ENCODE data around the gene PRXL2B.

The PRXL2B gene

DNA sequence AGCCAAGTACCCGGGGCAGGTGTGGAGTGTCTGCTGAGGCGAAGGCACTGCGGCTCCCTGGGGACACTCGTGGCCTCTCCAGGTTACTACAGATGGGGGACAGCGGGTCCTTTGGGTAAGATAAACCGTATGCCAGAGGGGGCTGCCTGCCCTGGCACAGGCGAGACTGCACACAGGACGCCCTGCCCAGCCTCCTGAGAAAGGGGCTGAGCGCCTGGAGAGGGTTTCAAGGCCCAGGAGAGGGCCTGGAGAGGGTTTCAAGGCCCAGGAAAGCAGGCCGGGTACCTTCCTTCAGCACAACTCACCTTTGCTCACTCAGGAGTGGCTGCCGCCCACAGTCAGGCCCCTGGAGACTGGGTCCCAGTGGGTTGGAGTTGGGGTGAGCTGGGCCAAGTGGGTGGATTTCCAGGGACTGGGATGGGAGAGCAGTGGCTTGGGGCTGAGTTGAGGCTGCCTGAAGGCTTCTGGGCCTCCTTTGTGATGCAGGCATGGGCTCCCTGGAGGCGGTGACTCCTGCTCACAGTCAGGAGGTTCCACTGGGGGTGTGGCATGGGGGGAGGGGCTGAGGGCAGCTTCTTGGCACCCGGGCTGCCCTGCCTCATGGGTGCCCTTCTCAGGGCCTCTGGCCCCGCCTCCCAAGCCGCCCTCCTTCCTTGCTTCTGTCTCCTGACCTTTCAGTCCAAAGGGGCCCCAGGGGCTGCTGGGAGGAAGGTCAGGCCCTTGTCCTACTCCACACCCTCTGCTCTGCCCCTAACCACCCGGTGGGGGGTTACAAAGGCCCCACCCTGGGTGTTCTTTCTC, 46.2 kb downstream of the PRXL2B start, which contains the start of gene MMEL1:
Gene MMEL1 (minus strand): TSS at position 456 of the 801 bp plus-strand sequence. CDS start 3,532 bp downstream, outside the sequence.
- H3K4me3 ChIP-seq (replicated peaks; ENCODE audit: insufficient read depth, low read length): no peak within 1 kb of the TSS
- DNase-seq (ENCODE audit: low read depth in 1 of 2, low spot score in 1 of 2): no peak
- H3K27me3 ChIP-seq (ENCODE audit: insufficient read depth, poor library complexity, severe bottlenecking): peaks cover 9% of the 10 kb centered on the region
- H3K27ac ChIP-seq (replicated peaks): no peak within 1 kb of the TSS
- TF ChIP-seq SPI1 (IDR thresholded peaks at IDR 0.05; ENCODE audit: borderline replicate concordance, low read depth) (no peak), GABPA (IDR thresholded peaks at IDR 0.05; ENCODE audit: low read depth) (no peak)
- TF ChIP-seq, protein P1, sequence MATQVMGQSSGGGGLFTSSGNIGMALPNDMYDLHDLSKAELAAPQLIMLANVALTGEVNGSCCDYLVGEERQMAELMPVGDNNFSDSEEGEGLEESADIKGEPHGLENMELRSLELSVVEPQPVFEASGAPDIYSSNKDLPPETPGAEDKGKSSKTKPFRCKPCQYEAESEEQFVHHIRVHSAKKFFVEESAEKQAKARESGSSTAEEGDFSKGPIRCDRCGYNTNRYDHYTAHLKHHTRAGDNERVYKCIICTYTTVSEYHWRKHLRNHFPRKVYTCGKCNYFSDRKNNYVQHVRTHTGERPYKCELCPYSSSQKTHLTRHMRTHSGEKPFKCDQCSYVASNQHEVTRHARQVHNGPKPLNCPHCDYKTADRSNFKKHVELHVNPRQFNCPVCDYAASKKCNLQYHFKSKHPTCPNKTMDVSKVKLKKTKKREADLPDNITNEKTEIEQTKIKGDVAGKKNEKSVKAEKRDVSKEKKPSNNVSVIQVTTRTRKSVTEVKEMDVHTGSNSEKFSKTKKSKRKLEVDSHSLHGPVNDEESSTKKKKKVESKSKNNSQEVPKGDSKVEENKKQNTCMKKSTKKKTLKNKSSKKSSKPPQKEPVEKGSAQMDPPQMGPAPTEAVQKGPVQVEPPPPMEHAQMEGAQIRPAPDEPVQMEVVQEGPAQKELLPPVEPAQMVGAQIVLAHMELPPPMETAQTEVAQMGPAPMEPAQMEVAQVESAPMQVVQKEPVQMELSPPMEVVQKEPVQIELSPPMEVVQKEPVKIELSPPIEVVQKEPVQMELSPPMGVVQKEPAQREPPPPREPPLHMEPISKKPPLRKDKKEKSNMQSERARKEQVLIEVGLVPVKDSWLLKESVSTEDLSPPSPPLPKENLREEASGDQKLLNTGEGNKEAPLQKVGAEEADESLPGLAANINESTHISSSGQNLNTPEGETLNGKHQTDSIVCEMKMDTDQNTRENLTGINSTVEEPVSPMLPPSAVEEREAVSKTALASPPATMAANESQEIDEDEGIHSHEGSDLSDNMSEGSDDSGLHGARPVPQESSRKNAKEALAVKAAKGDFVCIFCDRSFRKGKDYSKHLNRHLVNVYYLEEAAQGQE (IDR thresholded peaks at IDR 0.05; ENCODE audit: insufficient replicate concordance, low read depth): no peak

DNA sequence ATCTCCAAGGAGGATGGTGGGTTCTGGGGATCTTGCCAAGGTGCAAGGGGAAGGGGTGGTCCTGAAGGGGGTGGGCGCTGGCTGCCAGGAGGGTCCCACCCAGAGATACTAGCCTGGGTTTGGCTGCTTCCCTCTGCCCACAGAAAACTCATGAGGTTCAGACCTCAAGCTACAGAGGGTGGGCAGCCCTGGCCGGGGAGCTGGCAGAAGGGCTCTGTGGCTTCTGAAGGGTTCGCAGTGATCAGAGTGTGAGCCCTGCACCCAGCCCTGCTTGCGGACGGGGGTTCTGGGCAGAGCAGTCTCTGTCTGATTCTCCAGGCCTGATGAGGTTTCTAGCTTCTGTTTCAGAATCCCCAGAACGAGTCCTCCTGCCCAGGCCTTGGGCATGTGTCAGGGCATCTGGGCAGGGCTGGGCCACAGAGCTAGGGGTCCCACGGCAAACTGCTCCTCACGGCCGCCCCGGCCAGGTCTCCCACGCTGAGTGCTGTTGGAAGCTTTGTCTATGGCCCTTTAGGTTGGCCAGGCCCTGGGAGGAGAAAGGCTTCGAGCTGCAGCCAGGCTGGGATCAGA, 46.9 kb downstream of the PRXL2B start:
- no peak for TF ChIP-seq POLR2AphosphoS5 (IDR thresholded peaks at IDR 0.05; ENCODE audit: low read depth)
- TF ChIP-seq SPI1 (IDR thresholded peaks at IDR 0.05; ENCODE audit: borderline replicate concordance, low read depth): no peak
- TF ChIP-seq, protein P1 (IDR thresholded peaks at IDR 0.05; ENCODE audit: insufficient replicate concordance, low read depth): no peak
- TF ChIP-seq, protein P2, sequence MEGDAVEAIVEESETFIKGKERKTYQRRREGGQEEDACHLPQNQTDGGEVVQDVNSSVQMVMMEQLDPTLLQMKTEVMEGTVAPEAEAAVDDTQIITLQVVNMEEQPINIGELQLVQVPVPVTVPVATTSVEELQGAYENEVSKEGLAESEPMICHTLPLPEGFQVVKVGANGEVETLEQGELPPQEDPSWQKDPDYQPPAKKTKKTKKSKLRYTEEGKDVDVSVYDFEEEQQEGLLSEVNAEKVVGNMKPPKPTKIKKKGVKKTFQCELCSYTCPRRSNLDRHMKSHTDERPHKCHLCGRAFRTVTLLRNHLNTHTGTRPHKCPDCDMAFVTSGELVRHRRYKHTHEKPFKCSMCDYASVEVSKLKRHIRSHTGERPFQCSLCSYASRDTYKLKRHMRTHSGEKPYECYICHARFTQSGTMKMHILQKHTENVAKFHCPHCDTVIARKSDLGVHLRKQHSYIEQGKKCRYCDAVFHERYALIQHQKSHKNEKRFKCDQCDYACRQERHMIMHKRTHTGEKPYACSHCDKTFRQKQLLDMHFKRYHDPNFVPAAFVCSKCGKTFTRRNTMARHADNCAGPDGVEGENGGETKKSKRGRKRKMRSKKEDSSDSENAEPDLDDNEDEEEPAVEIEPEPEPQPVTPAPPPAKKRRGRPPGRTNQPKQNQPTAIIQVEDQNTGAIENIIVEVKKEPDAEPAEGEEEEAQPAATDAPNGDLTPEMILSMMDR (IDR thresholded peaks at IDR 0.05; ENCODE audit: insufficient read depth, low read length): no peak
- no peak for TF ChIP-seq GABPA (IDR thresholded peaks at IDR 0.05; ENCODE audit: low read depth)
- Histone ChIP-seq H3K27ac (replicated peaks) (no peak overlapping the region), H3K27me3 (ENCODE audit: insufficient read depth, poor library complexity, severe bottlenecking) (peaks cover 6% of the 10 kb centered on the region), H3K4me3 (replicated peaks; ENCODE audit: insufficient read depth, low read length) (no peak overlapping the region)
- DNase-seq (ENCODE audit: low read depth in 1 of 2, low spot score in 1 of 2): no peak

DNA sequence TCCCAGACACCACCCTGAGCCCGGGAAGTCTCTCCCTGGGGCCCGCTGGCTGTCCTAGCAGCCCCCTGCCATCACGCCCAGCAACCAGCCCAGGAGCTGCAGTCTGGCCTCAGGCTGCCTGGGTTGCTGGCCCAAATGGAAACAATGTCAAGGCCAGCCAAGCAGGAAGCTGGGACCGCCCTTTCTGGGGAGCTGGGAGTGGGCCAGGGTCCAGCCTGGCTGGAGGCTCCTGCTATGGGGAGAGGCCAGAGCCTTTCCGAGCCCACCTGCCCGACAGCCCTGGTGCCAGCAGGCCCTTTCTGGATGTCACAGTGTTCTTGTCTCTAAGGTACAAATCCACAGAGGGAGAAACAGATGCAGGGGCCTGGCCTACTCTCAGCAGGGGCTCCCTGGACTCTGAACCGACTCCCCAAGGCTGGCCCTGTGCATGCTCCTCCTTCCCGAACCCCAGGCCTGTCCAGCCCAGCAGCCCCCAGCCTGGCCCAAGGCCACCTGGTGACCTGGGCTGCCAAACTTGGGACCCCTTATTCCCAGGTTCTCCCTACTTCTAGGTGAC, 47.4 kb downstream of the PRXL2B start:
- DNase-seq (ENCODE audit: low read depth in 1 of 2, low spot score in 1 of 2): no peak
- Histone ChIP-seq H3K27me3 (ENCODE audit: insufficient read depth, poor library complexity, severe bottlenecking) (peaks cover 6% of the 10 kb centered on the region), H3K4me3 (replicated peaks; ENCODE audit: insufficient read depth, low read length) (no peak overlapping the region), H3K27ac (replicated peaks) (no peak overlapping the region)
- TF ChIP-seq, protein P2 (IDR thresholded peaks at IDR 0.05; ENCODE audit: insufficient read depth, low read length): no peak
- TF ChIP-seq, protein P1 (IDR thresholded peaks at IDR 0.05; ENCODE audit: insufficient replicate concordance, low read depth): no peak
- TF ChIP-seq POLR2AphosphoS5 (IDR thresholded peaks at IDR 0.05; ENCODE audit: low read depth) (no peak), SPI1 (IDR thresholded peaks at IDR 0.05; ENCODE audit: borderline replicate concordance, low read depth) (no peak), GABPA (IDR thresholded peaks at IDR 0.05; ENCODE audit: low read depth) (no peak)
